HCT116 (cell line): ENCODE results near the gene PTPRZ1.

Source experiments
- EZH2 ChIP-seq: fragments of 200-600 bp; sonication (generic); IDR thresholded peaks from 2 replicates; pipeline ENCODE4 v1.6.1; 2017; ENCODE audit warnings: antibody characterized with exemption, mixed run types
- JUND ChIP-seq: IDR thresholded peaks from 2 replicates; pipeline ENCODE4 v1.6.1; 2012
- RAD21 ChIP-seq: IDR thresholded peaks from 2 replicates; pipeline ENCODE4 v1.6.1; 2012; ENCODE audit warnings: low read depth, mild to moderate bottlenecking
- YY1 ChIP-seq: IDR thresholded peaks from 2 replicates; pipeline ENCODE4 v1.6.1; 2011; ENCODE audit warnings: low read length, low read depth, moderate library complexity, mild to moderate bottlenecking; ENCODE audit not compliant: insufficient replicate concordance; ENCODE audit errors: extremely low read depth
- TF ChIP-seq, protein P1 (sequence below), 3 experiments: fragments of 200-600 bp in 1 of 3; sonication (generic) in 1 of 3; IDR thresholded peaks in 2 of 3; conservative IDR thresholded peaks in 1 of 3; 2 replicates each; pipeline ENCODE4 v1.5.1; 2012 to 2017; ENCODE audit warnings: low read depth in 2 of 3, low read length in 2 of 3, antibody characterized with exemption in 1 of 3, borderline replicate concordance in 1 of 3, control low read depth in 1 of 3, mild to moderate bottlenecking in 1 of 3, mixed read lengths in 1 of 3, mixed run types in 1 of 3, moderate library complexity in 1 of 3; ENCODE audit not compliant: insufficient read depth in 1 of 3
- TF ChIP-seq, protein P2 (sequence below): IDR thresholded peaks from 2 replicates; pipeline ENCODE4 v1.6.1; 2012
- TF ChIP-seq, protein P3 (sequence below): IDR thresholded peaks from 2 replicates; pipeline ENCODE4 v1.6.1; 2011; ENCODE audit warnings: mild to moderate bottlenecking, low read length, moderate library complexity; ENCODE audit not compliant: insufficient replicate concordance; ENCODE audit errors: extremely low read depth
- TF ChIP-seq, protein P4 (sequence below): IDR thresholded peaks from 2 replicates; pipeline ENCODE4 v1.6.1; 2012; ENCODE audit warnings: low read depth

DNA sequence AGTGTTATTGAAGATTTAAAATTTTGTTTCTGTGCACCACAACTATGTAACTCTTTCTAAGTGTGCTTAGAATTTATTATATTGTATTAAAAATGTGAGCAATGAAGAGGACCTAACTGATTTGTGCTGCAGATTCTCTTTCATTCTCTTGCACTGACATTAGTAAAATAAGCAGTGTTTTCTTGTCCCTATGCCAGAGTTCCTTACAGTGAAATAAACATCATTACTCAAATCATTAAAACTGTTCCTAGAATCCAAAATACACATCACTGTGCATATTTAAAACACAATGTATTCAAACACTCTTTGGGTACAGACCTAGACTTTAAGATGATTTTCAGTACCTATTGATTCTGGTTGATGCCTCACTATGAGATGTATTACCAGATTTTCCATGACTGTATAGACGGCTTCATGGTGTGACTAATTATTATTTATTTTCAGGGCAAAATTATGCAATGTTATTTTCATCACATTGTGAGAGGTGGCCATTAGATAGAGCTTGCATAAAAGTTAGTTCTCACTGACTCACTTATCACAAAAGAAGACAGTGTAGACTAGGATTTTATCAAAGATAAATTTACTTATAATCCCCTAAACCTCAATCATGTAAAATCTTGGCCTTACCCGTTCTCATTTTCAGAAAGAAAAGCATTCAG, 93.4 kb downstream of the PTPRZ1 start:
- TF ChIP-seq, protein P1, sequence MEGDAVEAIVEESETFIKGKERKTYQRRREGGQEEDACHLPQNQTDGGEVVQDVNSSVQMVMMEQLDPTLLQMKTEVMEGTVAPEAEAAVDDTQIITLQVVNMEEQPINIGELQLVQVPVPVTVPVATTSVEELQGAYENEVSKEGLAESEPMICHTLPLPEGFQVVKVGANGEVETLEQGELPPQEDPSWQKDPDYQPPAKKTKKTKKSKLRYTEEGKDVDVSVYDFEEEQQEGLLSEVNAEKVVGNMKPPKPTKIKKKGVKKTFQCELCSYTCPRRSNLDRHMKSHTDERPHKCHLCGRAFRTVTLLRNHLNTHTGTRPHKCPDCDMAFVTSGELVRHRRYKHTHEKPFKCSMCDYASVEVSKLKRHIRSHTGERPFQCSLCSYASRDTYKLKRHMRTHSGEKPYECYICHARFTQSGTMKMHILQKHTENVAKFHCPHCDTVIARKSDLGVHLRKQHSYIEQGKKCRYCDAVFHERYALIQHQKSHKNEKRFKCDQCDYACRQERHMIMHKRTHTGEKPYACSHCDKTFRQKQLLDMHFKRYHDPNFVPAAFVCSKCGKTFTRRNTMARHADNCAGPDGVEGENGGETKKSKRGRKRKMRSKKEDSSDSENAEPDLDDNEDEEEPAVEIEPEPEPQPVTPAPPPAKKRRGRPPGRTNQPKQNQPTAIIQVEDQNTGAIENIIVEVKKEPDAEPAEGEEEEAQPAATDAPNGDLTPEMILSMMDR (IDR thresholded peaks at IDR 0.05 in 2 of 3, conservative IDR thresholded peaks at IDR 0.05 in 1 of 3; ENCODE audit: borderline replicate concordance in 1 of 3, insufficient read depth in 1 of 3, low read depth in 2 of 3, low read length in 2 of 3): no peak
- TF ChIP-seq, protein P2, sequence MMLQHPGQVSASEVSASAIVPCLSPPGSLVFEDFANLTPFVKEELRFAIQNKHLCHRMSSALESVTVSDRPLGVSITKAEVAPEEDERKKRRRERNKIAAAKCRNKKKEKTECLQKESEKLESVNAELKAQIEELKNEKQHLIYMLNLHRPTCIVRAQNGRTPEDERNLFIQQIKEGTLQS: no peak
- TF ChIP-seq JUND (no peak), EZH2 (no peak), YY1 (no peak), RAD21 (no peak)
- TF ChIP-seq, protein P3, sequence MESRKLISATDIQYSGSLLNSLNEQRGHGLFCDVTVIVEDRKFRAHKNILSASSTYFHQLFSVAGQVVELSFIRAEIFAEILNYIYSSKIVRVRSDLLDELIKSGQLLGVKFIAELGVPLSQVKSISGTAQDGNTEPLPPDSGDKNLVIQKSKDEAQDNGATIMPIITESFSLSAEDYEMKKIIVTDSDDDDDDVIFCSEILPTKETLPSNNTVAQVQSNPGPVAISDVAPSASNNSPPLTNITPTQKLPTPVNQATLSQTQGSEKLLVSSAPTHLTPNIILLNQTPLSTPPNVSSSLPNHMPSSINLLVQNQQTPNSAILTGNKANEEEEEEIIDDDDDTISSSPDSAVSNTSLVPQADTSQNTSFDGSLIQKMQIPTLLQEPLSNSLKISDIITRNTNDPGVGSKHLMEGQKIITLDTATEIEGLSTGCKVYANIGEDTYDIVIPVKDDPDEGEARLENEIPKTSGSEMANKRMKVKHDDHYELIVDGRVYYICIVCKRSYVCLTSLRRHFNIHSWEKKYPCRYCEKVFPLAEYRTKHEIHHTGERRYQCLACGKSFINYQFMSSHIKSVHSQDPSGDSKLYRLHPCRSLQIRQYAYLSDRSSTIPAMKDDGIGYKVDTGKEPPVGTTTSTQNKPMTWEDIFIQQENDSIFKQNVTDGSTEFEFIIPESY: no peak
- TF ChIP-seq, protein P4, sequence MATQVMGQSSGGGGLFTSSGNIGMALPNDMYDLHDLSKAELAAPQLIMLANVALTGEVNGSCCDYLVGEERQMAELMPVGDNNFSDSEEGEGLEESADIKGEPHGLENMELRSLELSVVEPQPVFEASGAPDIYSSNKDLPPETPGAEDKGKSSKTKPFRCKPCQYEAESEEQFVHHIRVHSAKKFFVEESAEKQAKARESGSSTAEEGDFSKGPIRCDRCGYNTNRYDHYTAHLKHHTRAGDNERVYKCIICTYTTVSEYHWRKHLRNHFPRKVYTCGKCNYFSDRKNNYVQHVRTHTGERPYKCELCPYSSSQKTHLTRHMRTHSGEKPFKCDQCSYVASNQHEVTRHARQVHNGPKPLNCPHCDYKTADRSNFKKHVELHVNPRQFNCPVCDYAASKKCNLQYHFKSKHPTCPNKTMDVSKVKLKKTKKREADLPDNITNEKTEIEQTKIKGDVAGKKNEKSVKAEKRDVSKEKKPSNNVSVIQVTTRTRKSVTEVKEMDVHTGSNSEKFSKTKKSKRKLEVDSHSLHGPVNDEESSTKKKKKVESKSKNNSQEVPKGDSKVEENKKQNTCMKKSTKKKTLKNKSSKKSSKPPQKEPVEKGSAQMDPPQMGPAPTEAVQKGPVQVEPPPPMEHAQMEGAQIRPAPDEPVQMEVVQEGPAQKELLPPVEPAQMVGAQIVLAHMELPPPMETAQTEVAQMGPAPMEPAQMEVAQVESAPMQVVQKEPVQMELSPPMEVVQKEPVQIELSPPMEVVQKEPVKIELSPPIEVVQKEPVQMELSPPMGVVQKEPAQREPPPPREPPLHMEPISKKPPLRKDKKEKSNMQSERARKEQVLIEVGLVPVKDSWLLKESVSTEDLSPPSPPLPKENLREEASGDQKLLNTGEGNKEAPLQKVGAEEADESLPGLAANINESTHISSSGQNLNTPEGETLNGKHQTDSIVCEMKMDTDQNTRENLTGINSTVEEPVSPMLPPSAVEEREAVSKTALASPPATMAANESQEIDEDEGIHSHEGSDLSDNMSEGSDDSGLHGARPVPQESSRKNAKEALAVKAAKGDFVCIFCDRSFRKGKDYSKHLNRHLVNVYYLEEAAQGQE: no peak
